Neuronal stem cell (in vitro differentiated cells): ENCODE results near the gene DHCR7.

Experiments
- DNase-seq: peaks from one replicate; pipeline ENCODE4 v3.0.0-alpha.2; 2013; ENCODE audit warnings: low spot score
- H2AFZ ChIP-seq: one replicate; pipeline ENCODE4 v1.6.1; 2013; ENCODE audit warnings: mild to moderate bottlenecking, low read length, inconsistent platforms
- H2AK5ac ChIP-seq: 2 replicates; pipeline ENCODE4 v1.6.1; 2013; ENCODE audit warnings: low read depth, mild to moderate bottlenecking, inconsistent platforms, low read length, moderate library complexity, mixed read lengths
- H2BK120ac ChIP-seq: 2 replicates; pipeline ENCODE4 v1.6.1; 2013; ENCODE audit warnings: low read depth, mild to moderate bottlenecking, inconsistent platforms, low read length, moderate library complexity, mixed read lengths
- H2BK12ac ChIP-seq: one replicate; pipeline ENCODE4 v1.6.1; 2013; ENCODE audit warnings: low read length, inconsistent platforms
- H2BK15ac ChIP-seq: 2 replicates; pipeline ENCODE4 v1.6.1; 2013; ENCODE audit warnings: mild to moderate bottlenecking, low read length, inconsistent platforms, mixed read lengths
- H2BK5ac ChIP-seq: one replicate; pipeline ENCODE4 v1.6.1; 2013; ENCODE audit warnings: inconsistent platforms, mild to moderate bottlenecking, low read length, moderate library complexity
- H3K14ac ChIP-seq: one replicate; pipeline ENCODE4 v1.6.1; 2013; ENCODE audit warnings: low read length, inconsistent platforms
- H3K18ac ChIP-seq: 2 replicates; pipeline ENCODE4 v1.6.1; 2013; ENCODE audit warnings: low read length, inconsistent platforms
- H3K23ac ChIP-seq: 2 replicates; pipeline ENCODE4 v1.6.1; 2013; ENCODE audit warnings: low read depth, mild to moderate bottlenecking, mixed read lengths, low read length, inconsistent platforms; ENCODE audit not compliant: poor library complexity
- H3K27ac ChIP-seq: replicated peaks from 3 replicates; pipeline ENCODE4 v1.5.1; 2013; ENCODE audit warnings: low read length, inconsistent platforms
- H3K27me3 ChIP-seq, 3 experiments: 2 replicates each; pipeline ENCODE4 v1.6.1; 2013; ENCODE audit warnings: low read length in 3 of 3, mild to moderate bottlenecking in 2 of 3, inconsistent platforms in 1 of 3, low read depth in 1 of 3, mixed read lengths in 1 of 3, moderate library complexity in 1 of 3; ENCODE audit not compliant: control insufficient read depth in 3 of 3, insufficient read depth in 3 of 3
- H3K36me3 ChIP-seq, 2 donors: replicated peaks in 1 of 2; 2 replicates each; pipeline ENCODE4 v1.6.1; 2013; ENCODE audit warnings: low read length in 2 of 2; ENCODE audit not compliant: control insufficient read depth in 2 of 2, insufficient read depth in 2 of 2
- H3K4ac ChIP-seq: 2 replicates; pipeline ENCODE4 v1.6.1; 2013; ENCODE audit warnings: inconsistent platforms, mild to moderate bottlenecking, low read length, moderate library complexity
- H3K4me1 ChIP-seq, 2 donors: 1 replicate in 1 of 2; 2 replicates in 1 of 2; pipeline ENCODE4 v1.6.1; 2013; ENCODE audit warnings: low read length in 2 of 2, low read depth in 1 of 2; ENCODE audit not compliant: control insufficient read depth in 2 of 2, insufficient read depth in 1 of 2
- H3K4me2 ChIP-seq: one replicate; pipeline ENCODE4 v1.6.1; 2013; ENCODE audit warnings: mild to moderate bottlenecking, low read length, inconsistent platforms; ENCODE audit not compliant: insufficient read depth, poor library complexity, severe bottlenecking
- H3K4me3 ChIP-seq, 2 donors: 2 replicates each; pipeline ENCODE4 v1.5.1; 2013; ENCODE audit warnings: low read length in 2 of 2, mild to moderate bottlenecking in 2 of 2, inconsistent platforms in 1 of 2, moderate library complexity in 1 of 2
- H3K79me1 ChIP-seq: one replicate; pipeline ENCODE4 v1.6.1; 2013; ENCODE audit warnings: low read depth, mild to moderate bottlenecking, inconsistent platforms, low read length, moderate library complexity
- H3K9ac ChIP-seq: one replicate; pipeline ENCODE4 v1.6.1; 2013; ENCODE audit warnings: mild to moderate bottlenecking, low read depth, low read length, inconsistent platforms; ENCODE audit not compliant: poor library complexity
- H3K9me3 ChIP-seq, 2 donors: replicated peaks in 1 of 2; 2 replicates each; pipeline versions ENCODE3 to v1.6.1; 2013; ENCODE audit warnings: low read length in 2 of 2, mild to moderate bottlenecking in 2 of 2, inconsistent platforms in 1 of 2, low read depth in 1 of 2, mixed read lengths in 1 of 2, moderate library complexity in 1 of 2; ENCODE audit not compliant: control insufficient read depth in 2 of 2, insufficient read depth in 1 of 2
- H4K8ac ChIP-seq: one replicate; pipeline ENCODE4 v1.6.1; 2013; ENCODE audit warnings: low read depth, mild to moderate bottlenecking, inconsistent platforms, low read length, moderate library complexity
- H4K91ac ChIP-seq: one replicate; pipeline ENCODE4 v1.6.1; 2013; ENCODE audit warnings: low read length, low read depth, mild to moderate bottlenecking, inconsistent platforms; ENCODE audit not compliant: poor library complexity
- WGBS, 2 donors: extraction: QIAGEN DNeasy Blood & Tissue Kit; methylation state at CpG; one replicate each; pipeline ENCODE4 v1.1.7; 2013; ENCODE audit warnings: missing lambda C conversion rate in 2 of 2, mixed read lengths in 1 of 2; ENCODE audit not compliant: insufficient read length in 2 of 2, insufficient replicate concordance in 1 of 2; ENCODE audit errors: extremely low coverage in 2 of 2; 5-methylcytosine and 5-hydroxymethylcytosine counted together

DHCR7 gene

DNA sequence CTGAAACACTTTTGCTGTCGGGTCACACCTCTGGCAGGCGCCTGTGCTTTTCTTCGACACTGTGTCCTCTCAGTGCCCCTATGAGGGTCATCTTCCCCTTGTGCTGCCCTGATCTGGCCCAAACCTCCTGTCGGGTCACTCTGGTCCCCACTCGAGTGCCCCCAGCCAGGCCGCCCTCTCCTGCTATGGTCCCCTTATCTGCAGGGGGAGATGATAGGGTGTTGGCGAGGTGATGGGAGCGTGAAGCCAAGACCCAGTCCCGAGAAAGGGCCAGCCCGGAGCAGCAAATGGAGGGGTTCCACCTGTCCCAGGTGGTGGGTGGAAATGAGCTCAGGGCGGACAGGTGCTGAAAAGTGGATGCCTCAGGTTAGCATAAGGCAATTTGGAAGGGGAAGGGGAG lies 14.5 kb upstream of the DHCR7 start:
- WGBS, 2 donors, result no CpG with 5 or more reads among the region's 11 CpGs
- H3K27me3 ChIP-seq, result no peaks in the 10 kb centered on the region
- peak overlapping the region; percentile 48 for H3K23ac ChIP-seq

DNA sequence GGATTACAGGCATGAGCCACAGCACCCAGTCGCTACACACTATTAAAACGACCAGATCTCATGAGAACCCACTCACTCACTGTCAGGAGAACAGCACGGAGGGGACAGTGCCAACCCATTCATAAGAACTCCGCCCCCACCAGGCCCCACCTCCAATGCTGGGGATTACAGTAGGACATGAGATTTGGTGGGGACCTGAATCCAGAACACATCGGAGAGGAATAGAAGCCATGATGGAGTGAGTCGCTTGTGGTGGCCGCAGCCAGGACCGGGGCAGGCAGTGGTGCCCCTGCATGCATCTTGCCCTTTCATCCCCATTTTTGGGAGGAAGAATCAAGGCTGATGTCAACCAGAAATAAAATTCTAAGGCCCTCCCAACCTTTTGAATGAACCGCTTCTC lies 13.5 kb upstream of the DHCR7 start:
- Histone ChIP-seq H4K8ac (no peak overlapping the region), H2BK15ac (no peak overlapping the region), H2AK5ac (no peak overlapping the region), H4K91ac (no peak overlapping the region), H2BK120ac (no peak overlapping the region), H3K36me3 (peaks cover 21 to 56% of the 10 kb centered on the region in 2 donors), H3K4me3 (no peak overlapping the region), H3K79me1 (peaks cover 2% of the 10 kb centered on the region), H2BK5ac (no peak overlapping the region), H3K4me2 (no peak overlapping the region), H2AFZ (no peak overlapping the region), H3K18ac (no peak overlapping the region), H3K9ac (no peak overlapping the region), H3K4me1 (peaks cover 8 to 9% of the 10 kb centered on the region in 2 donors), H3K27me3 (no peaks in the 10 kb centered on the region), H3K27ac (no peak overlapping the region), H3K23ac (no peak overlapping the region), H3K9me3 (no peaks in the 10 kb centered on the region), H3K14ac (no peak overlapping the region), H2BK12ac (no peak overlapping the region), H3K4ac (no peak overlapping the region)
- WGBS, 2 donors, result no CpG with 5 or more reads among the region's 9 CpGs
- no peak for DNase-seq

More for the DNA sequence above, 14.5 kb upstream of the DHCR7 start:
- Histone ChIP-seq H3K27ac (no peak overlapping the region), H3K36me3 (peaks cover 20 to 56% of the 10 kb centered on the region in 2 donors), H3K4me1 (peaks cover 8 to 9% of the 10 kb centered on the region in 2 donors), H3K4me3 (no peak overlapping the region), H4K91ac (no peak overlapping the region), H3K4ac (no peak overlapping the region), H2BK12ac (no peak overlapping the region), H3K9ac (no peak overlapping the region), H3K9me3 (no peaks in the 10 kb centered on the region), H3K14ac (no peak overlapping the region), H2BK15ac (no peak overlapping the region), H2BK5ac (no peak overlapping the region), H3K18ac (no peak overlapping the region), H2AFZ (no peak overlapping the region), H3K4me2 (no peak overlapping the region), H4K8ac (no peak overlapping the region), H3K79me1 (peaks cover 2% of the 10 kb centered on the region), H2AK5ac (no peak overlapping the region), H2BK120ac (no peak overlapping the region)
- DNase-seq, result no peak

DNA sequence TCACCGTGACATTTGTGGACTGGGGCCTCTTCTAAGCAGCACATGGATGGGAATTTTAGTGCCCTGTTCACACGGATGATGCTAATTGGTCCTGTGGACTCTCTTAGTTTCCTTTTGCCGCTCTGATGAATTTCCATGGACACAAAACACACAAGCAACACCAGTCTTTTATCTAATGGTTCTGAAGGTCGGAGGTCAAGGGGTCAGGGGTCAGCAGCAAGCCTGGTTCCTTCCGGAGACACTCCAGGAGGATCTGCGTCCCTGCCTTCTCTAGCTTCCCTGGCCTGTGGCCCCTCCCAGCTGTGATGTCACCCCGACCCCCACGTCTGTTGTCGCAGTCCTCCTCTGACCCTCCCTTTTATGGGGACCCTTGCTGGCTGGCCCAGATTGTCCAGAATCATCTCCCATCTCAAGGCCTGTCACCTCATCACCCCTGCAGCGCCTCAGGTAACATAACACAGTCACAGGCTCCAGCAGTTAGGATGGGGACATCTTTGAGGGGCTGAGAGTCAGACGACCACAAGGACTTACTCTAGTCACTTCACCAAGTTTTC lies 11.7 kb upstream of the DHCR7 start:
- no peak overlapping the region for H2AFZ ChIP-seq
- H3K79me1 ChIP-seq, result peaks cover 2% of the 10 kb centered on the region
- H3K36me3 ChIP-seq, result peaks cover 24 to 68% of the 10 kb centered on the region in 2 donors
- no peaks in the 10 kb centered on the region for H3K27me3 ChIP-seq
- no peak overlapping the region for H2BK5ac ChIP-seq
- H2BK120ac ChIP-seq, result no peak overlapping the region
- no peak overlapping the region for H3K4me2 ChIP-seq
- H2AK5ac ChIP-seq, result no peak overlapping the region
- H4K8ac ChIP-seq, result no peak overlapping the region
- H2BK15ac ChIP-seq, result no peak overlapping the region
- no peak overlapping the region for H3K9ac ChIP-seq
- no peaks in the 10 kb centered on the region for H3K9me3 ChIP-seq
- no peak overlapping the region for H4K91ac ChIP-seq
- no peak overlapping the region for H3K4me3 ChIP-seq
- peaks cover 8 to 9% of the 10 kb centered on the region in 2 donors for H3K4me1 ChIP-seq
- no peak overlapping the region for H3K27ac ChIP-seq
- no peak overlapping the region for H3K18ac ChIP-seq
- no peak overlapping the region for H3K14ac ChIP-seq
- DNase-seq, result no peak
- H3K4ac ChIP-seq, result no peak overlapping the region
- H2BK12ac ChIP-seq, result no peak overlapping the region
- H3K23ac ChIP-seq, result no peak overlapping the region
- WGBS, 2 donors, result no CpG with 5 or more reads among the region's 11 CpGs

DNA sequence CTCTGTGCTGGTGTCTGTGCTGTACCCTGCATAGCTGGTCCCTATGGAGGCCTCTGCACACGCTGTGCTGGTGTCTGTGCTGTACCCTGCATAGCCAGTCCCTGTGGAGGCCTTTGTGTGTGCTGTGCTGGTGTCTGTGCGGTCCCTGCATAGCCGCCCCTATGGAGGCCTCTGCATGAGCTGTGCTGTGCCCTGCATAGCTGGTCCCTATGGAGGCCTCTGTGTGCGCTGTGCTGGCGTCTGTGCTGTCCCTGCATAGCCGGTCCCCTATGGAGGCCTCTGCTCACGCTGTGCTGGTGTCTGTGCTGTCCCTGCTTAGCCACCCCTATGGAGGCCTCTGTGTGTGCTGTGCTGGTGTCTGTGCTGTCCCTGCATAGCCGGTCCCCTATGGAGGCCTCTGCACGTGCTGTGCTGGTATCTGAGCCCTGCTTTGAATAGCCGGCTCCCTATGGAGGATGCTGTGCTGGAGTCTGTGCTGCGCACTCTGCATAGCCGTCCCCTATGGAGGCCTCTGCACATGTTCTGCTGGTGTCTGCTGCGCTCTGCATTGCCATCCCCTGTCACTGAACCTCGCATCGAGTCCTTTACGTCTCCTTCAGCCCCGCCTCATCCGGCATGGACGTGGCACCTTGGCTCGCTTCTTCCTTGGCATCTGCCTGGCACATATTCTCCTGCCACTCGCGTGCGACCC lies 11.0 kb upstream of the DHCR7 start:
- no peak overlapping the region for H3K4ac ChIP-seq
- DNase-seq, result no peak
- no peak overlapping the region for H2AK5ac ChIP-seq
- H2BK12ac ChIP-seq, result no peak overlapping the region
- no peak overlapping the region for H2BK120ac ChIP-seq
- no peak overlapping the region for H2BK5ac ChIP-seq
- H3K4me2 ChIP-seq, result no peak overlapping the region
- no peak overlapping the region for H2BK15ac ChIP-seq
- peaks cover 8 to 9% of the 10 kb centered on the region in 2 donors for H3K4me1 ChIP-seq
- H3K14ac ChIP-seq, result peak overlapping the region; percentile 86
- no peaks in the 10 kb centered on the region for H3K9me3 ChIP-seq
- no peak overlapping the region for H3K27ac ChIP-seq
- H2AFZ ChIP-seq, result no peak overlapping the region
- H3K27me3 ChIP-seq, result no peaks in the 10 kb centered on the region
- peaks cover 2% of the 10 kb centered on the region for H3K79me1 ChIP-seq
- H4K91ac ChIP-seq, result no peak overlapping the region
- H3K4me3 ChIP-seq, result no peak overlapping the region
- H3K9ac ChIP-seq, result peak overlapping the region; percentile 54
- H3K18ac ChIP-seq, result peak overlapping the region; percentile 53
- no peak overlapping the region for H4K8ac ChIP-seq
- no CpG with 5 or more reads among the region's 23 CpGs for WGBS, 2 donors
- H3K36me3 ChIP-seq, result peaks cover 24 to 72% of the 10 kb centered on the region in 2 donors
- H3K23ac ChIP-seq, result peak overlapping the region; percentile 69
